Measurements from ENCODE around the gene CD84. TPM values are rescaled to one million over a fixed set of nuclear protein-coding genes. Genes with fewer than 3 reads are reported as not detected.
"Not testable (repeated sequence)": the region's sequence is repeated elsewhere in the genome, so short reads cannot be mapped to it uniquely, and the experiment has no call there.

Gene CD84
- total RNA-seq, 2 donors from 2014 or later: 6.9 to 16.8 TPM

GRCh38 chr1:160522622-160523345 lies 56.5 kb downstream of the CD84 start, which contains the start of gene SLAMF6:
Gene SLAMF6 (minus strand): TSS chr1:160523255. CDS start chr1:160523192, 63 bp downstream.
- DNase-seq (ENCODE audit: low spot score): no peak
- intact Hi-C loops (cut with DNase I): no loop called here

DNA sequence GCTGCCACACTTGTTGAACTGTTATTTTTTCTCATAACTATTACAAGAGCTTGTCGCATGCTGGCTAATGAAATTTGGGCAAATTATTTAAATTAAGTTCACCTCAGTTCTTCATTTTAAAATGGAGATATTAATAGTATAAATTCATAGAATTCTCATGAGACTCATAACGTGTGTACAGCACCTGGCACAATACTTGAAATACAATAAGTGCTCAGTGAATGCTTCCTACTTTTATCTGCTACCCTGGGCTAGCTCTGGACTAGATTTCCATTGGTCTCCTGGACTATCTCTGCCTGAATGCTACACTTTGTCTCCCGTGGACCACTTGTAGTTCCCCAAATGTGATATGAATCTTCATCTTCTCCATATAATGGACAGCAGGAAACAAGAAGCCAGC lies 57.2 kb downstream of the CD84 start:
- no peak for DNase-seq (ENCODE audit: low spot score)
- intact Hi-C loops (cut with DNase I): no loop called here

- no peak for DNase-seq (ENCODE audit: low spot score)
- intact Hi-C loops (cut with DNase I): no loop called here
Observed at GRCh38 chr1:160521554-160521953, 57.7 kb downstream of the CD84 start.

GRCh38 chr1:160520999-160521398 lies 58.3 kb downstream of the CD84 start:
- intact Hi-C loops (cut with DNase I): no loop called here
- no peak for DNase-seq (ENCODE audit: low spot score)

DNA sequence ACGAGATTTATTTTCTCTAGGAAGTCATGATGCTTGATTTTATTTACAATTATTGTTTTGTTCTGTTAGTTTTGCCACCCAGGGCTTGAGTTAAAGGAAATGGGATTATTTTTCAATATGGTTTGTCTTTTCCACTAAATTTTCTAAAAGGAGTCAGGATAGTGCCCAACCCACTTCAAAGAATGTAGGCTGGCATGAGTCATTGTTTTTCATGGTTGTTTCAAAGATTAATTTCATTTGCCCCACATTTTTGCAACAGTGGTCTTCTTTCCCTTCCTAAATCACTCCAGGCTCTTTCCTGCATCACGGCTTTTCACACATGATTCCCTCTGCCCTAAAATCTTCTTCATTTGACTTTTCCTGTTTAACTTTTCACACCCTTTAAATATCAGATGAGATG lies 58.7 kb downstream of the CD84 start:
- DNase-seq (ENCODE audit: low spot score): no peak
- intact Hi-C loops (cut with DNase I): no loop called here

DNA sequence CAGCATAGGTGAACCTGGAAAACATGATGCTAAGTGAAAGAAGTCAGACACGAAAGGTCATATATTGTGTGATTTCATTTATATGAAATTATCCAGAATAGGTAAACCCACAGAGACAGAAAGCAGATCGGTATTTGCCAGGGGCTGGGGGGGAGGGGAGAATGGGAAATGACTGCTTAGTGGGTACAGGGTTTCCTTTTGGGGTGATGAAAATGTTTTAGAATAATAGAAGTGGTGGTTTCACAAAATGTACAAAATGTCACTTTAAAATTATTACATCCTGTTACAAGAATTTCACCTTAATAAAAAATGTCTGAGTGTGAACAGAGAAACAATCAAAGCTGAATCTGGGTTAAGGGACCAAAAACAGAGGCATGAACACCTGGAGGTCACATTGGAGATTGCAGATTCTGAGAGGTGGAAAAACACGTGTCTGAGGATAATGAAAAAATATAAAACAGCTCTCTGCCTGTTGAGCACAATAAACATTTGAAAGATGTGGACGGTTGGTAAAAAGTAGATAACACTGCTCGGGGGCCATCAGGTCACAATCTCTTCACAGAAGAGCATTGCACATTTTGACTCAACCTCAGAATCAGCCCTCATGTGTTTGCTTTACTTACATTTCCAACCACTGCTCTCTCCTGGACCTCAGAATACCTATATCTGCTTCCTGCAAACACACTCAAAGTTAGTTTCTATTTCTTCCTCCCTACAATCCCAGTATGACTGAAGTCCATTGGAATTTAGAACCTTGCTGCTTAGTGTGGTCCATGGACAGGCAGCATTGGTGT lies 59.5 kb downstream of the CD84 start:
- DNase-seq (ENCODE audit: low spot score): no peak
- intact Hi-C loops (cut with DNase I): no loop called here

- intact Hi-C loops (cut with DNase I): not testable (repeated sequence)
Observed at GRCh38 chr1:160517519-160517918, 61.8 kb downstream of the CD84 start.

GRCh38 chr1:160515908-160516307 lies 63.4 kb downstream of the CD84 start:
- intact Hi-C loops (cut with DNase I); DNase-seq (ENCODE audit: low spot score): not testable (repeated sequence)

More at GRCh38 chr1:160517519-160517918, 61.8 kb downstream of the CD84 start:
- DNase-seq (ENCODE audit: low spot score): not testable (repeated sequence)

DNA sequence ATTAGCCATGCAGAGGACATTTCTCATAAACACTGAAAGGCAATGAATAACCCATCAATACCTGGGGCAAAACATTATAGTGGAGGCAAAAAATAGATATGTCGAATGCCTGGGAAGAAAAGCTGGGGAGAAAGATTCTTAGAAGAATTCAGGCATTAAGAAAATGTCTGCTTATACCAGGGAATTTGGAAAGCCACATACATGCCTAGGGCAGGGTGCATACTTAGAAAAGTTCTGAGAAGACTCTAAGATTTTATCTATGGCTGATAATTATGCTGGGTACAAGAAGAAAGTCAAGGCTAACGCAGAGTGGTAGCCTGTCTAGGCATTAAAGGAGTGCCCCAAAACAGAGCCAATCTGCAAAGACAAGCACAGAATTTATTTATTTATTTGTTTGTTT lies 74.6 kb downstream of the CD84 start:
- intact Hi-C loops (cut with DNase I): no loop called here

GRCh38 chr1:160503087-160503486 lies 76.2 kb downstream of the CD84 start:
- intact Hi-C loops (cut with DNase I): no loop called here
- no peak for DNase-seq (ENCODE audit: low spot score)

More for the DNA sequence above, 74.6 kb downstream of the CD84 start:
- DNase-seq (ENCODE audit: low spot score): no peak

DNA sequence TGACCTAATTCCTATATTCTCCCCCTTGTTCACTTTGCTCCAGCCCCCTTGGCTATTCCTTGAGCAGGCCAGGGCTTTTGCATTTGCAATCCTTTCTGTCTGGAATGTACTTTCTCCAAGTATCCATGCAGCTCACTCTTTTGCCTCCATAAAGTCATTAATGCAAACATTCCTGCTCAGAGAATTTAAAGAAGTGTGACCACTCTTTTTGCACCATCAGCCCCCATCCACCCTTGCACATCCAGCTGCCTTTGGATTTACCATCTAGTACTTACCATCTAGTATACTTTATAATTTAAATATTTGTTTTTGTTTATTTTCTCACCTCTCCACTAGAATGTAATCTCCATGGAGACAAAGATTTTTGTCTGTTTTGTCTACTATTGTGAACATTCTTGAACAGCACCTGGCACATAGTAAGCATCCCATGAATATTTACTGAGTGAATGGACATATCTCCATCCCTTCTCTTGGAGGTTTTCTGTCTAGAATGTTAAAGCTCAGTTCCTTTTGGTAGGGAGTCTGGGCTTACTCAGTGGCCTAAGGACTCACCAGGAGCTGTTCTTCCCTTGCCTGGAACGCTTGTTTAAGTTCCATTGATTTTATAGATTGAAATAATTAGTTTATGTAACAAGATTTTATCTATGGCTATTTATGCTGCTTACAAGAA lies 78.8 kb downstream of the CD84 start:
- intact Hi-C loops (cut with DNase I): no loop called here
- no peak for DNase-seq (ENCODE audit: low spot score)

DNA sequence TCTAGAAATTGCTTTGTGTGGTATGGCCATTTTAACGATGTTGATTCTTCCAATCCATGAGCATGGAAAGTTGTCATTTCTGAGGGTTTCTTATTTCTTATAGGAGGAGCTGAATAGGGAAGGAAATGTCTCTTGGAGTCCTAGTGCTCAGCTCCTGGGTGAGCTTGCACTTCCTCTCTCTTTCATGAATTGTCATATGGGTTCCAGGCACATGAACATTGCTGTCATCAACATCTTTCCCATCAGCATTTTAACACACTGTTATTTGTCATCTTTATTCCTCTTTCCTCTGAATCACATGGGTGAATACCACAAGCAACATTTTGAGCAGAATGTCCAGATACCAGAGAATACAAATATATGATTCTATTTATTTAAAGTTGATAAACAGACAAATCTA lies 79.7 kb downstream of the CD84 start:
- intact Hi-C loops (cut with DNase I): no loop called here
- no peak for DNase-seq (ENCODE audit: low spot score)

- intact Hi-C loops (cut with DNase I); DNase-seq (ENCODE audit: low spot score): not testable (repeated sequence)
Observed at GRCh38 chr1:160498301-160499065, 80.8 kb downstream of the CD84 start.

GRCh38 chr1:160496334-160496733 lies 83.0 kb downstream of the CD84 start:
- intact Hi-C loops (cut with DNase I): no loop called here

GRCh38 chr1:160494620-160495019 lies 84.7 kb downstream of the CD84 start:
- intact Hi-C loops (cut with DNase I): no loop called here
- DNase-seq (ENCODE audit: low spot score): no peak

More at GRCh38 chr1:160496334-160496733, 83.0 kb downstream of the CD84 start:
- DNase-seq (ENCODE audit: low spot score): no peak

- DNase-seq (ENCODE audit: low spot score): no peak
- intact Hi-C loops (cut with DNase I): no loop called here
Observed at GRCh38 chr1:160492617-160493016, 86.7 kb downstream of the CD84 start.

DNA sequence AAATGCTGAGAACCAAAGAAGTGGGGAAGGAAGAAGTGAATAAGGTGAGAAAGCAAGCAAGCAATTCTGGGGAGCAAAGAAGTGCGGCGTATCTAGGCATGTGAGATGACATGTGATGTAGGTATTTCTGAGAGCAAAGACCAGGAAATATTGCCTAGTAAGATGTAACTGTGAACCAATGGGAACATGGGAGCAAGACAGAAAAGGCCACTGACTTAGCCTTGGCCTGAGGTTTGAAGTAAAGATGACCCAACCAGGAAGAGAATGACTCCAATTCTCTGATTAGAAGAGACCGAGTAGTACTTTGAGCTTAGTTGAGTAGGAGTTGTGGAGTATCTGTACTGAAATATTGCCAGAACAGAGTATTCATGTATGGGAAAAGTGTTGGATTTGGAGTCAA lies 87.3 kb downstream of the CD84 start:
- intact Hi-C loops (cut with DNase I): no loop called here
- no peak for DNase-seq (ENCODE audit: low spot score)
